Measurements from ENCODE around the gene DOC2B. TPM values are rescaled to one million over a fixed set of nuclear protein-coding genes. Genes with fewer than 3 reads are reported as not detected.

The DOC2B gene
- total and polyA plus RNA-seq, 2 of the 8 experiments (the other 6 are each of a cell fraction or from before 2014, with no cell fraction given) = 1.3 to 3.3 TPM

- FAIRE-seq (no peak), DNase-seq (ENCODE audit: low read depth in 1 of 2, low spot score in 2 of 2) (no peak)
- H3K14ac ChIP-seq (ENCODE audit: insufficient read length) = no peak overlapping the region
- no peaks in the 10 kb centered on the region for H3K79me2 ChIP-seq (ENCODE audit: control insufficient read depth in 1 of 2, insufficient read depth in 2 of 2, low read length in 2 of 2)
- no peak overlapping the region for H3K27ac ChIP-seq (ENCODE audit: low read depth, low read length)
- H3K9ac ChIP-seq (replicated peaks in 1 of 4; ENCODE audit: extremely low read depth in 1 of 4, low read depth in 3 of 4, low read length in 3 of 4) = no peak overlapping the region
- H3K23ac ChIP-seq (ENCODE audit: insufficient read length) = no peak overlapping the region
- H3K18ac ChIP-seq (ENCODE audit: extremely low read depth, low read length) = no peak overlapping the region
- H4K20me1 ChIP-seq (replicated peaks in 1 of 2; ENCODE audit: control insufficient read depth in 1 of 2, insufficient read depth in 2 of 2, low read length in 2 of 2) = no peaks in the 10 kb centered on the region
- no peak overlapping the region for H2AFZ ChIP-seq (ENCODE audit: low read length)
- H4K91ac ChIP-seq (replicated peaks; ENCODE audit: insufficient read length, low read length) = no peak overlapping the region
- H4K8ac ChIP-seq (ENCODE audit: extremely low read depth, insufficient read depth, low read length) = no peak overlapping the region; the same call in 1 of the 2 replicates
- WGBS, 2 experiments (ENCODE audit: extremely low coverage in 1 of 2, insufficient coverage in 1 of 2, insufficient read length in 1 of 2, insufficient replicate concordance in 2 of 2, low coverage in 1 of 2, low lambda C conversion rate in 2 of 2, missing lambda C conversion rate in 1 of 2) = 83% methylated on average over 6 of the region's 7 CpGs; no CpG with 5 or more reads in 1 of the 2 experiments
- ChIA-PET POLR2A (ENCODE audit: partially characterized antibody) (interaction anchor here (0.6 kb wide), 1 partner anchor 34 kb away, joined by 3 read pairs; no protein-coding TSS in a partner anchor), CTCF (ENCODE audit: partially characterized antibody) (interaction anchor here (2.9 kb wide), 1 partner anchor 81 kb away, joined by 6 read pairs; no protein-coding TSS in a partner anchor)
- no peak overlapping the region for H3K56ac ChIP-seq (replicated peaks; ENCODE audit: insufficient read length, low read depth, low read length)
- H2BK120ac ChIP-seq (replicated peaks; ENCODE audit: low read depth, low read length) = no peak overlapping the region
- H4K5ac ChIP-seq (ENCODE audit: insufficient read length, low read depth, low read length) = no peak overlapping the region
- H2BK5ac ChIP-seq (ENCODE audit: low read depth, low read length) = no peak overlapping the region
- H3K4me1 ChIP-seq (replicated peaks in 1 of 4; ENCODE audit: control insufficient read depth in 3 of 4, insufficient read depth in 4 of 4, low read length in 3 of 4) = peaks cover 0 to 19% (median 1%) of the 10 kb centered on the region in 4 experiments; a peak in 3 of 7 replicates
- no peaks in the 10 kb centered on the region for H3K36me3 ChIP-seq (ENCODE audit: control insufficient read depth in 2 of 4, insufficient read depth in 4 of 4, low read length in 3 of 4)
- no peaks in the 10 kb centered on the region for H3K79me1 ChIP-seq (ENCODE audit: low read depth, low read length)
- H2BK20ac ChIP-seq (ENCODE audit: low read length) = no peak overlapping the region
- H3K27me3 ChIP-seq (replicated peaks in 1 of 4; ENCODE audit: control insufficient read depth in 3 of 4, extremely low read depth in 1 of 4, insufficient read depth in 3 of 4, low read length in 3 of 4) = no peaks in the 10 kb centered on the region
- no peaks in the 10 kb centered on the region for H3K23me2 ChIP-seq (ENCODE audit: low read depth, low read length)
- no peak overlapping the region for H3K4me3 ChIP-seq (ENCODE audit: extremely low read depth in 1 of 4, insufficient read depth in 2 of 4, low read depth in 3 of 4, low read length in 4 of 4)
- H3K4ac ChIP-seq (replicated peaks; ENCODE audit: insufficient read length, low read depth, low read length) = no peak overlapping the region
- no peak overlapping the region for H2BK12ac ChIP-seq (ENCODE audit: low read depth, low read length)
- H3K4me2 ChIP-seq (ENCODE audit: insufficient read depth in 1 of 2, low read depth in 2 of 2, low read length in 2 of 2) = no peak overlapping the region
- H2BK15ac ChIP-seq (ENCODE audit: low read length) = no peak overlapping the region
- no peak overlapping the region for H2AK5ac ChIP-seq (ENCODE audit: low read depth, low read length)
- no peaks in the 10 kb centered on the region for H3K9me3 ChIP-seq (ENCODE audit: insufficient read depth in 2 of 2, low read depth in 1 of 2, low read length in 1 of 2)
- TF ChIP-seq CREB1 (IDR thresholded peaks at IDR 0.05) (no peak), EP300 (IDR thresholded peaks at IDR 0.05; ENCODE audit: borderline replicate concordance in 1 of 2, low read depth in 2 of 2, low read length in 2 of 2) (no peak), YY1 (IDR thresholded peaks at IDR 0.05; ENCODE audit: low read depth, low read length) (no peak), EGR1 (IDR thresholded peaks at IDR 0.05; ENCODE audit: borderline replicate concordance, low read depth, low read length) (no peak), TEAD4 (IDR thresholded peaks at IDR 0.05; ENCODE audit: low read depth, low read length) (no peak), BCL11A (IDR thresholded peaks at IDR 0.05; ENCODE audit: low read depth in 2 of 2, low read length in 2 of 2) (no peak), KDM5A (IDR thresholded peaks at IDR 0.05; ENCODE audit: low read length) (no peak), RAD21 (IDR thresholded peaks at IDR 0.05 in 1 of 2, conservative IDR thresholded peaks at IDR 0.05 in 1 of 2; ENCODE audit: low read depth in 2 of 2, low read length in 2 of 2) (no peak), ZNF274 (IDR thresholded peaks at IDR 0.05; ENCODE audit: borderline replicate concordance, extremely low read depth, low read length) (no peak), KDM1A (IDR thresholded peaks at IDR 0.05; ENCODE audit: borderline replicate concordance, low read length) (no peak), JUND (IDR thresholded peaks at IDR 0.05; ENCODE audit: low read length) (no peak), USF2 (IDR thresholded peaks at IDR 0.05; ENCODE audit: low read length) (no peak), BACH1 (IDR thresholded peaks at IDR 0.05; ENCODE audit: low read length) (no peak), SP2 (IDR thresholded peaks at IDR 0.05; ENCODE audit: low read length) (no peak)
Measured at GRCh38 chr17:230395-230770, 48.9 kb upstream of the DOC2B start.

Measured in H1 (cell line).